ENCODE data around the gene HNRNPA3.
A peak's percentile ranks its signal among the peaks of the same experiment; 100 is the strongest.

HNRNPA3 gene

GRCh38 chr2:177212106-177212890 is at the start of gene HNRNPA3:
Gene HNRNPA3 (plus strand): TSS chr2:177212794. CDS start chr2:177212800, 6 bp downstream.
- Histone ChIP-seq H3K79me2 (ENCODE audit: insufficient read depth, low read depth) (peaks cover 45% of the 10 kb centered on the region), H3K4me2 (peak within 1 kb of the TSS; percentile 93), H3K4me3 (IDR thresholded peaks at IDR 0.05; ENCODE audit: insufficient read depth, low read depth, low read length) (peak within 1 kb of the TSS; percentile 99), H4K20me1 (ENCODE audit: insufficient read depth) (peaks cover 22% of the 10 kb centered on the region), H3K27me3 (ENCODE audit: insufficient read depth, low read depth) (no peaks in the 10 kb centered on the region), H3K36me3 (ENCODE audit: insufficient read depth) (peaks cover 31% of the 10 kb centered on the region; the same call in 1 of the 2 replicates), H3K4me1 (ENCODE audit: low read depth, poor library complexity, severe bottlenecking) (peaks cover 55% of the 10 kb centered on the region), H3K9ac (peak within 1 kb of the TSS; percentile 99), H2AFZ (ENCODE audit: low read depth) (peak within 1 kb of the TSS; percentile 41), H3K27ac (peak within 1 kb of the TSS; percentile 93)
- 0 out of 2 replicates have a peak, but pooled peaks have one; percentile 29 for TF ChIP-seq CTCF (conservative IDR thresholded peaks at IDR 0.05; ENCODE audit: low read depth, low read length)

GRCh38 chr2:177164131-177164530 is 48.5 kb upstream of the HNRNPA3 start:
- Histone ChIP-seq H3K27me3 (ENCODE audit: insufficient read depth, low read depth) (no peaks in the 10 kb centered on the region), H3K4me3 (IDR thresholded peaks at IDR 0.05; ENCODE audit: insufficient read depth, low read depth, low read length) (no peak overlapping the region), H3K9ac (no peak overlapping the region), H3K36me3 (ENCODE audit: insufficient read depth) (no peaks in the 10 kb centered on the region), H3K4me2 (peak overlapping the region; percentile 99), H2AFZ (ENCODE audit: low read depth) (peak overlapping the region; percentile 80), H3K79me2 (ENCODE audit: insufficient read depth, low read depth) (no peaks in the 10 kb centered on the region), H4K20me1 (ENCODE audit: insufficient read depth) (no peaks in the 10 kb centered on the region), H3K27ac (no peak overlapping the region), H3K4me1 (ENCODE audit: low read depth, poor library complexity, severe bottlenecking) (peaks cover 53% of the 10 kb centered on the region)
- TF ChIP-seq CTCF (conservative IDR thresholded peaks at IDR 0.05; ENCODE audit: low read depth, low read length): no peak

GRCh38 chr2:177164584-177165052 is 48.0 kb upstream of the HNRNPA3 start:
- Histone ChIP-seq H2AFZ (ENCODE audit: low read depth) (peak overlapping the region; percentile 80), H3K9ac (peak overlapping the region; percentile 50), H3K27ac (peak overlapping the region; percentile 61), H3K4me1 (ENCODE audit: low read depth, poor library complexity, severe bottlenecking) (peaks cover 58% of the 10 kb centered on the region), H3K4me2 (peak overlapping the region; percentile 99), H3K4me3 (IDR thresholded peaks at IDR 0.05; ENCODE audit: insufficient read depth, low read depth, low read length) (peak overlapping the region; percentile 67), H3K36me3 (ENCODE audit: insufficient read depth) (no peaks in the 10 kb centered on the region), H3K27me3 (ENCODE audit: insufficient read depth, low read depth) (no peaks in the 10 kb centered on the region), H3K79me2 (ENCODE audit: insufficient read depth, low read depth) (no peaks in the 10 kb centered on the region), H4K20me1 (ENCODE audit: insufficient read depth) (no peaks in the 10 kb centered on the region)
- peak; percentile 100 for TF ChIP-seq CTCF (conservative IDR thresholded peaks at IDR 0.05; ENCODE audit: low read depth, low read length)

GRCh38 chr2:177165061-177165583 is 47.5 kb upstream of the HNRNPA3 start:
- no peak for TF ChIP-seq CTCF (conservative IDR thresholded peaks at IDR 0.05; ENCODE audit: low read depth, low read length)
- Histone ChIP-seq H3K36me3 (ENCODE audit: insufficient read depth) (no peaks in the 10 kb centered on the region), H2AFZ (ENCODE audit: low read depth) (peak overlapping the region; percentile 80), H3K9ac (peak overlapping the region; percentile 50), H3K79me2 (ENCODE audit: insufficient read depth, low read depth) (no peaks in the 10 kb centered on the region), H4K20me1 (ENCODE audit: insufficient read depth) (no peaks in the 10 kb centered on the region), H3K4me3 (IDR thresholded peaks at IDR 0.05; ENCODE audit: insufficient read depth, low read depth, low read length) (peak overlapping the region; percentile 85), H3K4me1 (ENCODE audit: low read depth, poor library complexity, severe bottlenecking) (peaks cover 63% of the 10 kb centered on the region), H3K27ac (peak overlapping the region; percentile 61), H3K27me3 (ENCODE audit: insufficient read depth, low read depth) (no peaks in the 10 kb centered on the region), H3K4me2 (peak overlapping the region; percentile 99)
